ENCODE measurements around the gene SART3.
"Not testable (repeated sequence)": the region's sequence is repeated elsewhere in the genome, so short reads cannot be mapped to it uniquely, and the experiment has no call there.

Gene SART3

DNA sequence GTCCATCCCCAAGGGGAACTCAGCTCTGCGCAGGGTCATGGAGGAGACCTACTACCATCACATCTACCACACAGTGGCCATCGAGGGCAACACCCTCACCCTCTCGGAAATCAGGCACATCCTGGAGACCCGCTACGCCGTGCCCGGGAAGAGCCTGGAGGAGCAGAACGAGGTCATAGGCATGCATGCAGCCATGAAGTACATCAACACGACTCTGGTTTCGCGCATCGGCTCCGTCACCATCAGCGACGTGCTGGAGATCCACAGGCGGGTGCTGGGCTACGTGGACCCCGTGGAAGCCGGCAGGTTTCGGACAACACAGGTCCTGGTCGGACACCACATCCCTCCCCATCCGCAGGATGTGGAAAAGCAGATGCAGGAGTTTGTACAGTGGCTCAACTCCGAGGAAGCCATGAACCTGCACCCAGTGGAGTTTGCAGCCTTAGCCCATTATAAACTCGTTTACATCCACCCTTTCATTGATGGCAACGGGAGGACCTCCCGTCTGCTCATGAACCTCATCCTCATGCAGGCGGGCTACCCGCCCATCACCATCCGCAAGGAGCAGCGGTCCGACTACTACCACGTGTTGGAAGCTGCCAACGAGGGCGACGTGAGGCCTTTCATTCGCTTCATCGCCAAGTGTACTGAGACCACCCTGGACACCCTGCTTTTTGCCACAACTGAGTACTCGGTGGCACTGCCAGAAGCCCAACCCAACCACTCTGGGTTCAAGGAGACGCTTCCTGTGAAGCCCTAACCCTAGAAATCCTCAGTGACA, 42.1 kb downstream of the SART3 start:
- DNase-seq: no peak

- DNase-seq: no peak
Measured at GRCh38 chr12:108518101-108518715, 42.8 kb downstream of the SART3 start.

DNA sequence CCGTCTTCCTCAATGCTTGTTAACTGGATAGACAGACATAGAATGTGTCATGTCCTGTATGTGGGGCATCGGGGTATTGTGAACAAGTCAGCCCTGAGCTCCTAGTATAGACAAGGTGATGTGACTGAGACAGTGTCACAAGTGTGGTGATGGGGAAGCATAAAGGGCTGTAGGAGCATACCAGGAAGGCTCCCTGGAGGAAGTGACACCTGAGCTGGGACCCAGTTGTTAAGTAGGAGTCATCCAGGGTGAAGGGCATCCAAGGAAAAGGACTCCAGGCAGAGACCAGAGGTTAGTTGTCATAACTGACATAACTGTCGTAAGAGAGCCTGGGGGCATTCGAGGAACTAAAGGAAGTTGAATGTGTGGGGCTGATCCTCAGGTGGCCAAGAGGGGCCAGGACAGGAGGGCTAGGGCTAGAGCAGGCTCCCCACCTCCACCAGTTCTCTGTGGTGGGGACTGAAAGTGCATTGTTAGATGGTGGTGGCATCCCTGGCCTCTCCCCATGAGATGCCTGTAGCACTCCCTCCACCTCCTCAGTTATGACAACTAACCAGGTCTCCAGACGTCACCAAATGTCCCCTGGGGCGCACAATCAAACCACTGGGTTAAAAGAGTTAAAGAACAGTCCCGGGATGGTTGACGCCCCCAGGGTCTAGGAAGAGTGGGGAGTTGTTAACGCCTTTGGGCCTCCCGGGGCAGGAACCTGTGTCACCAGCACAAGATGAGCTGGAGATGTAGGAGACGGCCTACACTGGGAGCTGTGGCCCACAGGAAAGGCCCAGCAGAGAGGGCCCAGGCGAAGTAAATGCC, 43.5 kb downstream of the SART3 start:
- no peak for DNase-seq

- no peak for DNase-seq
Measured at GRCh38 chr12:108516511-108517275, 44.3 kb downstream of the SART3 start.

DNA sequence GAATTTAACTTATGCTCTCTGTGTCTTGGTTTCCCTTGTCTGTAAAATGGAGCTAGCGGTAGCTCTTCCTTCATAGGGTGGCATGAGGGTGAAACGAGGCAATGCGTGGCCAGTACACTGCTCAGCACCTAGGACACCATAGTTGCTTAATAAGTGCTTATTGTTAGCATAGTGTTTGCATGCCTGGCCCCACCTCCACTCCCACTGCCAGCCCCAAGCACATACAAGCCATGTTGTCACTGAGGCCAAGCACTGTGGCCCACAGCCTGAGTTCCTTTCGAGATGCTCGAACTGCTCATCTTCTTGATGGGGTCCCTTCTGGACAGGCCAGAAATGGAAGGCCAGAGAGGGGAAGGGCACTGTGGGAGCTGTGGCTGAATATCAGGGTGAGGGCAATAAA, 45.1 kb downstream of the SART3 start:
- DNase-seq: no peak

DNA sequence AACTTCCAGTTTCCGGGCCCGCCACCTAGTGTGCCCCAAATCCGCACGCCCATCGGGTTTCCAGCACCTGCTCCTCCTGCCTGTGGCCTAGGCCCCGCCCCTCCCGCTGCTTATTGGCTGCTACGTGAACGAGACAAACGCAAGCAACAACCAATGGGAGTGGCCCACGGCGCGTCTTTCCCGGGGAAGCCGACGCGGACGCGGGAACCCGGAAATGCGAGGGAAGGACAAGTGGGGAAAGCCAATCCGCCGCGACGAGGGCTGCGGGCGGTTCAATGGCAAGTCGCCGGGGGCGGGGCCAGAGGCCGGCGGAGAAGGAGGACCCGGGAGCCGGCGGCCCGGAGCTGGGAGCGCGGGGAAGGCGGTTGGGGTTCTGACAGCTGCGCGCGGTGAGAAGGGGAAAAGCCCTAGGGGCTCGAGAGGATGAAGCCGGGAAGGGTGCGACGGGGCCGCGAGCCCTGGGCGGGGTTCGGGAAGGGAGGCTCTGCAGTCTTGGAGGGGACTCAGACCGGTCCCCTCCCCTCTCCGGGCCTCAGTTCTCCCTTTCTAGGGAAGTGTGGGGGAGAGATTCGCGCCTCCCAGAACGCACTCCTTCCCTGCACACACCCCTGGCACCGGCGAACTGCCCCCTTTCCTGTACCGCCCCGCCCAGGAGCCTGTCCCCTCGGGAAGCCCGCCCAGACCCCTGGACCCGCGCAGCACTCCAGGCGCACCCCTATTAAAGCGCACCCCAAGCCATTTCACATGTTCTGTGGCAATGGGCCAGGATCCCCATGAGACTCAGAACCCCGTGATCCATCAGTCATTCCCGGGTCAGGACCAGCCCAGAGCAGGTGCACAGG, 45.8 kb downstream of the SART3 start, which contains the start of gene FICD:
Gene FICD (plus strand): TSS at position 305 of the 842 bp plus-strand sequence. CDS start 1,696 bp downstream, outside the sequence.
- DNase-seq: peak; percentile 98

GRCh38 chr12:108514468-108514972, 46.5 kb downstream of the SART3 start:
- no peak for DNase-seq

- peak; percentile 66 for DNase-seq
Measured at GRCh38 chr12:108511633-108512540, 49.1 kb downstream of the SART3 start.

DNA sequence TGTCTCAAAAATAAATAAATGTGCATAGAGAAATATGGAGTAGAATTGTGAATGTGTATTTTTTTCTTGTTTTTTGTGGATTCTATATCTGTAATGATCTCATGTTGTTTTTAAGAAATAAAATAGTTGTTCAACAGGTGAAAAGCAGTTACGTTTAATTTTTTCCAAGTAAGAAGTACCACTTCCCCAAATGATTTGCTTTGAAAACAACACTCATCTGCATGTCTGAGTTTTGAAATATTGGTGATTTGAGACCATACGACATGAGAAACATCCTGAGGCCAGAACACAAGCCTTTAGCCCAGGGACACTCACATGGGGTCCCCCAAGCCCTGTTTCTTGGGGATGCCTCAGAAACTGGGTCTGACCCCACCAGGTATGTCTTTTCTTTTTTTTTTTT, 50.1 kb downstream of the SART3 start:
- no peak for DNase-seq

GRCh38 chr12:108509806-108510205, 51.2 kb downstream of the SART3 start:
- no peak for DNase-seq

- no peak for DNase-seq
Measured at GRCh38 chr12:108507971-108508642, 52.9 kb downstream of the SART3 start.

DNA sequence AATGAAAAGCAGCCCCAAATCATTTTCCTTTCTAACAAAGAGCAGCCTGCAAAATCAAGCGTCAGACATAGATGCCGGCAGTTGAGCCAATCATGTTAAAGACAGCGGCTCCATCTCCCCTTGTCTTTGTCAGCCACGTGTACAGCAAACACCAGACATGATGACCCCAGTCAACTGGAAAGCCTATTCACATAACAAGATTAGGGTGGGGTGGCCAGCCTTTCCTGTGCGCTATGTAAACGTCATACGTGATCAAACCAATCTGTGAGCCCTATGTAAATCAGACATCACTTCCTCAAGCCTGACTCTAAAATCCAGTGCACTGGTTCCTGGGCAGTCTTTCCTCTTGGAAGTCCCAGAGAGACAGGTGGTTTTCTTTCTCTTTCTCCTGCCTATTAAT, 55.8 kb downstream of the SART3 start:
- DNase-seq: no peak

GRCh38 chr12:108502922-108503321, 58.1 kb downstream of the SART3 start:
- DNase-seq: no peak

- no peak for DNase-seq
Measured at GRCh38 chr12:108498136-108498535, 62.8 kb downstream of the SART3 start.

- DNase-seq: no peak
Measured at GRCh38 chr12:108495823-108496579, 65.0 kb downstream of the SART3 start.

DNA sequence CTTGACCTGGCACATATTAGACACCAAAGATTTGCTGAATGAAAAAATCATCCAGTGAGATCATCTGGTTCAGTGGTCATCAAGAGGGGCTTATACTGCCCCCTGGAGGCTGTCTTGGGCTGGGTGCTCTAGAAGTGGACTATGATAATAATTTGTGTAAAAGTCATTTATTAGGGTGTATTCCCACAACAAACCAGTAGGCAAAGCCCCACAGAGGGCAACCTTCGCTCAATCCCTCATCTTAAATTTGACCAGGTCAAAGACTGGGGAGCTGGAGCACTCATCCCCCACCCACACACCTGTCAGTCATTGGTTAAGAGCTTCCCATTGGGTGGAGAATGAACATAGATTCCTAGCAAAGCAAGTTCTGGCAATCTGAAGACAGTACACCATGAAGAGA, 65.9 kb downstream of the SART3 start:
- peak; percentile 20 for DNase-seq

GRCh38 chr12:108491256-108491655, 69.7 kb downstream of the SART3 start:
- DNase-seq: no peak

GRCh38 chr12:108487029-108487428, 73.9 kb downstream of the SART3 start:
- DNase-seq: not testable (repeated sequence)

GRCh38 chr12:108485371-108485770, 75.6 kb downstream of the SART3 start:
- DNase-seq: not testable (repeated sequence)

All from MV-4-11 (cell line).